Naive B cell (primary cell): ENCODE data around the gene PIKFYVE. TPM values are rescaled to one million over a fixed set of nuclear protein-coding genes. Genes with fewer than 3 reads are reported as not detected.
A peak's percentile ranks its signal among the peaks of the same experiment; 100 is the strongest.
"Not testable (repeated sequence)": the region's sequence is repeated elsewhere in the genome, so short reads cannot be mapped to it uniquely, and the experiment has no call there.

Source experiments
- ATAC-seq, 2 donors: fragments of 150-1000 bp; cut with Tn5 transposase; 2 replicates each; pipeline ENCODE4 v1.10.0; 2021; ENCODE audit warnings: low read depth in 2 of 2, mild to moderate bottlenecking in 2 of 2, moderate library complexity in 2 of 2
- DNase-seq: peaks from one replicate; pipeline ENCODE4 v3.0.0; 2022
- H3K27ac Mint-ChIP-seq, 6 donors: one replicate each; pipeline ENCODE4 v1.8.0; 2020 to 2022; ENCODE audit warnings: mild to moderate bottlenecking in 6 of 6, mixed read lengths in 6 of 6, moderate library complexity in 5 of 6, inconsistent platforms in 2 of 6
- H3K27me3 Mint-ChIP-seq, 3 donors: one replicate each; pipeline ENCODE4 v1.8.0; 2021 to 2022; ENCODE audit warnings: mixed read lengths in 3 of 3, mild to moderate bottlenecking in 1 of 3
- H3K36me3 Mint-ChIP-seq, 2 donors: one replicate each; pipeline ENCODE4 v1.8.0; 2020 to 2022; ENCODE audit warnings: mixed read lengths in 2 of 2, inconsistent platforms in 1 of 2, mild to moderate bottlenecking in 1 of 2
- H3K4me1 Mint-ChIP-seq, 3 donors: one replicate each; pipeline ENCODE4 v1.8.0; 2020 to 2022; ENCODE audit warnings: mixed read lengths in 3 of 3, inconsistent platforms in 1 of 3, mild to moderate bottlenecking in 1 of 3, moderate library complexity in 1 of 3
- H3K4me3 Mint-ChIP-seq, 8 donors: one replicate each; pipeline ENCODE4 v1.8.0; 2020 to 2022; ENCODE audit warnings: mild to moderate bottlenecking in 8 of 8, mixed read lengths in 8 of 8, moderate library complexity in 8 of 8, inconsistent platforms in 2 of 8
- H3K9me3 Mint-ChIP-seq, 7 donors: one replicate each; pipeline ENCODE4 v1.8.0; 2020 to 2022; ENCODE audit warnings: mixed read lengths in 7 of 7, mild to moderate bottlenecking in 5 of 7, inconsistent platforms in 2 of 7, moderate library complexity in 1 of 7
- polyA plus RNA-seq, 6 donors: library from polyadenylated mRNA; unstranded; fragments of 300-500 nt; fragmentation: Illumina TruSeq; gene quantifications; one replicate each; pipeline ENCODE4 v1.2.3, GENCODE V29; 2021; ENCODE audit warnings: low read depth in 6 of 6

The PIKFYVE gene
- polyA plus RNA-seq, 6 donors from 2014 or later = 3.6 to 16.8 (median 13.9) TPM

GRCh38 chr2:208396796-208397195 is 130.7 kb downstream of the PIKFYVE start:
- not testable (repeated sequence) for H3K4me3 Mint-ChIP-seq, H3K27ac Mint-ChIP-seq, DNase-seq, ATAC-seq, H3K4me1 Mint-ChIP-seq
- H3K36me3 Mint-ChIP-seq = peaks cover 12 to 18% of the 10 kb centered on the region in 2 donors
- peaks cover 12 to 55% (median 35%) of the 10 kb centered on the region in 7 donors for H3K9me3 Mint-ChIP-seq
- H3K27me3 Mint-ChIP-seq = peaks cover 24 to 30% (median 29%) of the 10 kb centered on the region in 3 donors

GRCh38 chr2:208399201-208399600 is 133.1 kb downstream of the PIKFYVE start:
- Mint-ChIP-seq H3K36me3 (peaks cover 6% of the 10 kb centered on the region in 2 donors), H3K9me3 (peaks cover 5 to 33% (median 17%) of the 10 kb centered on the region in 7 donors), H3K4me3 (no peak overlapping the region), H3K27me3 (peaks cover 44 to 53% (median 46%) of the 10 kb centered on the region in 3 donors), H3K4me1 (no peaks in the 10 kb centered on the region), H3K27ac (no peak overlapping the region)
- DNase-seq (no peak), ATAC-seq (no peak)

- Mint-ChIP-seq H3K27ac (peak within 1 kb of the TSS in 1 of 6 donors; percentile 43), H3K27me3 (peaks cover 46 to 76% (median 65%) of the 10 kb centered on the region in 3 donors), H3K4me3 (peak within 1 kb of the TSS in 7 of 8 donors; percentile 10 to 77 (median 62)), H3K36me3 (no peaks in the 10 kb centered on the region), H3K4me1 (peaks cover 0 to 12% (median 9%) of the 10 kb centered on the region in 3 donors), H3K9me3 (no peaks in the 10 kb centered on the region)
- ATAC-seq (peak; percentile 56 to 69), DNase-seq (no peak)
Observed at GRCh38 chr2:208406474-208407451, 140.7 kb downstream of the PIKFYVE start, which contains the start of gene PTH2R. Gene PTH2R, plus strand, starts transcription at chr2:208406792. Its CDS starts 252 bp downstream, at chr2:208407044.

- ATAC-seq (peak in 1 of 2 donors; percentile 41), DNase-seq (no peak)
- H3K4me3 Mint-ChIP-seq = peak overlapping the region in 2 of 8 donors; percentile 35 to 64
- H3K4me1 Mint-ChIP-seq = peaks cover 0 to 12% (median 9%) of the 10 kb centered on the region in 3 donors
- H3K27ac Mint-ChIP-seq = no peak overlapping the region
- H3K9me3 Mint-ChIP-seq = no peaks in the 10 kb centered on the region
- peaks cover 44 to 68% (median 56%) of the 10 kb centered on the region in 3 donors for H3K27me3 Mint-ChIP-seq
- no peaks in the 10 kb centered on the region for H3K36me3 Mint-ChIP-seq
Observed at GRCh38 chr2:208407667-208408066, 141.6 kb downstream of the PIKFYVE start.

Other genes with a start within 250 kb of the PIKFYVE start
- gene PLEKHM3, start 240.7 kb upstream of the PIKFYVE start, polyA plus RNA-seq = 1 to 10 TPM; 1.3 to 7.7 (median 3.7) TPM
- gene CRYGD, start 141.7 kb upstream of the PIKFYVE start, polyA plus RNA-seq = not detected
- gene CRYGC, start 136.4 kb upstream of the PIKFYVE start, polyA plus RNA-seq = not detected
- not detected for gene CRYGB, start 120.1 kb upstream of the PIKFYVE start, polyA plus RNA-seq
- not detected for gene CRYGA, start 102.7 kb upstream of the PIKFYVE start, polyA plus RNA-seq
- gene C2orf80, start 76.2 kb upstream of the PIKFYVE start, polyA plus RNA-seq = not detected
- gene IDH1, start 11.2 kb upstream of the PIKFYVE start, polyA plus RNA-seq = 10 to 100 TPM in 2 of 6 donors, 1 to 10 TPM in 4; 6.7 to 10.6 (median 8.7) TPM
- under 1 TPM in 4 of 6 donors, not detected in 2; 0.09 to 0.42 (median 0.23) TPM for gene PTH2R, start 140.5 kb downstream of the PIKFYVE start, polyA plus RNA-seq